Parathyroid adenoma (tissue), 2 donors: ENCODE measurements around the gene SLC39A5.

ENCODE experiments used
- H2AFZ ChIP-seq: fragments of 300-600 bp; sonication (generic); one replicate; pipeline ENCODE4 v1.7.0; 2017; ENCODE audit warnings: antibody characterized with exemption, mild to moderate bottlenecking
- H3K27ac ChIP-seq: fragments of 300-600 bp; sonication (generic); one replicate; pipeline ENCODE4 v1.7.0; 2017
- H3K27me3 ChIP-seq: fragments of 300-600 bp; sonication (generic); one replicate; pipeline ENCODE4 v1.7.0; 2017; ENCODE audit warnings: low read length; ENCODE audit not compliant: control insufficient read depth, insufficient read depth
- H3K36me3 ChIP-seq: fragments of 300-600 bp; sonication (generic); one replicate; pipeline ENCODE4 v1.7.0; 2017; ENCODE audit warnings: low read length; ENCODE audit not compliant: control insufficient read depth, insufficient read depth
- H3K4me1 ChIP-seq: fragments of 300-600 bp; sonication (generic); one replicate; pipeline ENCODE4 v1.7.0; 2017; ENCODE audit warnings: control low read depth
- H3K4me2 ChIP-seq: fragments of 300-600 bp; sonication (generic); one replicate; pipeline ENCODE4 v1.7.0; 2017; ENCODE audit warnings: low read length
- H3K4me3 ChIP-seq: fragments of 300-600 bp; sonication (generic); one replicate; pipeline ENCODE4 v1.7.0; 2017; ENCODE audit warnings: low read depth, low read length
- H3K79me2 ChIP-seq: fragments of 300-600 bp; sonication (generic); one replicate; pipeline ENCODE4 v1.7.0; 2017; ENCODE audit warnings: control low read depth
- H3K9ac ChIP-seq: fragments of 300-600 bp; sonication (generic); one replicate; pipeline ENCODE4 v1.7.0; 2017; ENCODE audit warnings: mild to moderate bottlenecking
- H3K9me3 ChIP-seq: fragments of 300-600 bp; sonication (generic); one replicate; pipeline ENCODE4 v1.7.0; 2017; ENCODE audit warnings: low read length; ENCODE audit not compliant: control insufficient read depth
- CTCF ChIP-seq: fragments of 300-600 bp; sonication (generic); IDR thresholded peaks from one replicate; pipeline ENCODE4 v1.7.0; 2017; ENCODE audit warnings: antibody characterized with exemption, mild to moderate bottlenecking
- donor health status: primary hyperparathyroidism.

SLC39A5 gene

DNA sequence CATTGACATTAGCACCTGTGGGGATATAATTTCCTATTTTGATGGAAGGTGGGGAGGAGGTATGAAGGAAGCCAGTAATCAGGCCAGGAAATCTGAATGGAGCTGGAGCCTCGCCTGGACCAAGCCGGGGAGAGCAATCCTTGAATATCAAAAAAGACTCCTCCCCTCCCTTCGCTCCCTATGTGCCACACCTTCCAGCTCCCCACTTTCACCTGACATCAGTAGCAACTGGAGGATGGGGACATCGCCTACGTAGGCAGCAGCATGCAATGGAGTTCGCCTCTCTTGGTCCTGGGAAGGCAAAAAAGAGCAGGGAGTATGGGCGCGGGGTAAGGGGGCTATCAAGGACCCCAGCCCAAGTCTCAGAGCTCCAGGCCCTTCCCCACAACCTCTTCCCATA lies 27.2 kb downstream of the SLC39A5 start:
- peak overlapping the region; percentile 67 for H3K4me3 ChIP-seq
- no peak overlapping the region for H2AFZ ChIP-seq
- H3K4me2 ChIP-seq: peak overlapping the region; percentile 74
- H3K9me3 ChIP-seq: no peaks in the 10 kb centered on the region
- H3K79me2 ChIP-seq: peaks cover 18% of the 10 kb centered on the region
- peaks cover 8% of the 10 kb centered on the region for H3K4me1 ChIP-seq
- TF ChIP-seq CTCF: no peak
- H3K27ac ChIP-seq: no peak overlapping the region
- H3K9ac ChIP-seq: peak overlapping the region; percentile 90
- no peaks in the 10 kb centered on the region for H3K36me3 ChIP-seq
- H3K27me3 ChIP-seq: no peaks in the 10 kb centered on the region

DNA sequence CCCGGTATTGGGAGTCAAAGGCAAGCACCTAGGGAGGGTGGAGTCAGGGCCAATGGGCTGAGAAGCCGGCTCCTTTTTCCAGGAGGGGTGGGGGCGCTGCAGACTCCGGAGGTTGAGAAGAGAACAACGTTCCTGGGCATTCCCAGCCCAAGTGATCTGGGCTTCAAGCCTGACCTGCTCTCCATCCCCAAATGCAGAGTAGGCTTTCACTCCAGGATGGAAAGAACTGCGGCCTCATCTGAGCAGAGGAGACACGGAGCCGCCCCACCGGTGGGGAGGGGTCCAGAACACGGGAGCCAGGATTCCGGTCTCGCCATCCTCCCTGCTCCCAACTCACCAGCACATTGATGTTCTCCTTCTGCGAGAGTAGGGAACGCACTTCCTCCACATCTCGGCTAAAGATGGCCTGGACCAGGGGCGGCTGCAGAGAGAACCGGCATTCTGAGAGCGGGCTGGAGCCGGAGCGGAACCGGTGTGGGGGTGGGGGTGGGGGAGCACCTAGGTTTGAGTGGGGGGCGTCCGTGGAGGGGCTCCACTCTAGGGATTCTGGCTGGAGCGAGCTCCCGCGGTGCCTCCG lies 27.7 kb downstream of the SLC39A5 start:
- Histone ChIP-seq H3K79me2 (peaks cover 18% of the 10 kb centered on the region), H3K9ac (peak overlapping the region; percentile 90), H3K9me3 (no peaks in the 10 kb centered on the region), H2AFZ (peak overlapping the region; percentile 97), H3K36me3 (no peaks in the 10 kb centered on the region), H3K27me3 (no peaks in the 10 kb centered on the region), H3K4me1 (peaks cover 8% of the 10 kb centered on the region), H3K27ac (peak overlapping the region; percentile 73), H3K4me3 (peak overlapping the region; percentile 67), H3K4me2 (peak overlapping the region; percentile 74)
- TF ChIP-seq CTCF: no peak

DNA sequence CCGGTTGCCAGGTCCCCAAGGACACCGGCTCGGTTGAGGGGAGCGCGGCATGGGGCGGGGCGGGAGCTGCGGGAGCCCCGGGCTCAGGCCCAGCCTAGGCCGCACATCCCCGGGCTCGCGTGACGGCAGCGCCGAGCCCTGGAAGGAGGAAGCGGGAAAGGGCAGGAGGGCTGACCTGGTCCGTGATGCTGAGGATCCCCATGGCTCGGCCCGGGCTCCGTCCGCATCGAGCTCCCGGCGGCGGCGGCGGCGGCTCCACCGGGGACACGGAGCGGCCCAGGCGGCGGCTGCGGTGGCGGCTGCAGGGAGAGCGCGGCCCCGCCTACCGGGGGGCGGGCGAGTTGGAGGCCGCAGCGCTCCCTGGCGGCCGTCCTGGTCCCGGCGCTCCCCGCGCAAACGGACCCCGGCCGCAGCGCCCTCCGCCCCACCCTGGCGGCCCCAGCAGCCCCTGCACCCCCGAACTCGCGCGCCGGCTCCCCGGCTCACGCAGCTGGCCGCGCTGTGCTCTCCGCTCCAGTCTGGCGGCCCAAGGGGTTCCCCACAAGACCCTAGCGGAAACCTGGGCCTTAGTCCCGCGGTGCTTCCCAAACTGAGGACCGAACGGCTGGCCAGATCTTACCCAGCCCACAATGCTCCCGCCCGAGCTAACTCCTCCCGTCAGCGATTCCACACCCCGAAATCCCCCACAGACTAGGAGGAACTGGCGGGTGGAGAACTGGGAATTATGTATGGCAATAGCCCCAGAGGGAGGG lies 28.4 kb downstream of the SLC39A5 start, which contains the start of gene ANKRD52:
Gene ANKRD52 (minus strand): TSS at position 317 of the 752 bp plus-strand sequence. CDS start 115 bp downstream, at position 202.
- Histone ChIP-seq H3K79me2 (peaks cover 15% of the 10 kb centered on the region), H3K9ac (peak within 1 kb of the TSS; percentile 90), H3K9me3 (no peaks in the 10 kb centered on the region), H3K27ac (peak within 1 kb of the TSS; percentile 79), H3K27me3 (no peaks in the 10 kb centered on the region), H3K4me2 (peak within 1 kb of the TSS; percentile 97), H2AFZ (peak within 1 kb of the TSS; percentile 97), H3K4me1 (peaks cover 8% of the 10 kb centered on the region), H3K4me3 (peak within 1 kb of the TSS; percentile 67), H3K36me3 (no peaks in the 10 kb centered on the region)
- TF ChIP-seq CTCF: peak; percentile 53

GRCh38 chr12:56258820-56259183 lies 29.0 kb downstream of the SLC39A5 start:
- Histone ChIP-seq H3K27me3 (no peaks in the 10 kb centered on the region), H3K4me1 (peaks cover 8% of the 10 kb centered on the region), H3K4me3 (peak overlapping the region; percentile 67), H3K36me3 (no peaks in the 10 kb centered on the region), H3K4me2 (peak overlapping the region; percentile 97), H3K79me2 (peaks cover 15% of the 10 kb centered on the region), H3K9me3 (no peaks in the 10 kb centered on the region), H2AFZ (peak overlapping the region; percentile 97), H3K9ac (no peak overlapping the region), H3K27ac (peak overlapping the region; percentile 79)
- TF ChIP-seq CTCF: no peak
